Measurements from ENCODE around the gene PPM1J. TPM values are rescaled to one million over a fixed set of nuclear protein-coding genes. Genes with fewer than 3 reads are reported as not detected.
A peak's percentile ranks its signal among the peaks of the same experiment; 100 is the strongest.

The PPM1J gene, protein sequence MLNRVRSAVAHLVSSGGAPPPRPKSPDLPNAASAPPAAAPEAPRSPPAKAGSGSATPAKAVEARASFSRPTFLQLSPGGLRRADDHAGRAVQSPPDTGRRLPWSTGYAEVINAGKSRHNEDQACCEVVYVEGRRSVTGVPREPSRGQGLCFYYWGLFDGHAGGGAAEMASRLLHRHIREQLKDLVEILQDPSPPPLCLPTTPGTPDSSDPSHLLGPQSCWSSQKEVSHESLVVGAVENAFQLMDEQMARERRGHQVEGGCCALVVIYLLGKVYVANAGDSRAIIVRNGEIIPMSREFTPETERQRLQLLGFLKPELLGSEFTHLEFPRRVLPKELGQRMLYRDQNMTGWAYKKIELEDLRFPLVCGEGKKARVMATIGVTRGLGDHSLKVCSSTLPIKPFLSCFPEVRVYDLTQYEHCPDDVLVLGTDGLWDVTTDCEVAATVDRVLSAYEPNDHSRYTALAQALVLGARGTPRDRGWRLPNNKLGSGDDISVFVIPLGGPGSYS
- total RNA-seq = 1 to 10 TPM in 1 of 2 experiments, under 1 TPM in 1; 0.69 to 1.2 TPM

DNA sequence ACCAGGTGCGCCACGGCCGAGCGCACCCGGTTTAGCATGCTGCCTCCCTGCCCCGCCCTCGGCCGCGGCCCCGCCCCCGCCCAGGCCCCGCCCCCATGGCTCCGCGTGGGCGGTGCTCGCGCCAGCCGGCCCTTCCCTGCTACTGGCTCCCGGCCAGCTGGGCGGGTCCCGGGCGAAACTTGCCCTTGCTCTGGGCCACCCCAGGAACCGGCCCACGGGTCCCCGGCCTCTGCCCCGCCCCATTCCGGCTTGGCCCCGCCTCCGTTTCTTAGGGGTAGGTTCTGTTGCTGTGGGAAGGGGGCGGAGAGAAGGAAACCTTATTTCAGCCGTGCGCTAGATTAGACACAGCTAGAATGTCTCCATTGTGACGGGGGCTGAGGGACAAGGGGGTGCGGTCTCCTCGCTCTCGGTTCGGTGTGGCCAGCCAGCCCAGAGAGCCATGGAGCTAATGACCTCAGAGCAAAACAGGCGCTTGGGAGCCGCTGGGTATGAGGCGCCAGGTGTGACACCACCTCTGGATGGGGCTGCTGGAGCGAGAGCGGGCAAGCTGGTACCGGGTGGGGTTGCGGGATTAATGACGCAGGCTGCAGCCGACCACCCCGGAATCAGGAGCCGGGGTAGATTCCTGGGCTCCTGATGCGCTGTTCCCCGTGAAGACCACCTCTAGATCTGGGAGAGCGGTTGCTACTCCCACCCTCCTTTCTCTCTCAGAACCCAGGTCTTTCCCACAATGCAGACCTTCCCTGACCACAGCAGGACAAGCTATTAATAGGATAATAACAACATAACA is at the start of gene PPM1J:
PPM1J (minus strand) TSS at position 69 of the 790 bp plus-strand sequence; CDS start at position 38, 31 bp downstream.
- intact Hi-C loops (cut with micrococcal nuclease) = loop anchor here (1.0 to 10.0 kb wide), 9 partner anchors 10 to 675 kb away; partner anchors contain the start of genes LRIG2, MAGI3 and SLC16A1
- H3K27me3 Mint-ChIP-seq = peaks cover 11% of the 10 kb centered on the region
- peak within 1 kb of the TSS; percentile 78 for H3K4me3 Mint-ChIP-seq
- no peaks in the 10 kb centered on the region for H3K36me3 Mint-ChIP-seq
- CTCF ChIA-PET = interaction anchor here (0.7 to 10.6 kb wide), 42 partner anchors 7 to 1567 kb away, joined by 3 to 354 read pairs (median 4); partner anchors contain the start of genes CAPZA1, LRIG2, MAGI3 and MOV10
- peaks cover 11% of the 10 kb centered on the region for H3K4me1 Mint-ChIP-seq (ENCODE audit: low read depth)
- DNase-seq = peak; percentile 98
- POLR2A ChIA-PET = interaction anchor here (1.0 to 2.7 kb wide), 5 partner anchors 8 to 358 kb away, joined by 3 to 11 read pairs (median 6); partner anchors contain the start of genes LRIG2 and ST7L
- no peaks in the 10 kb centered on the region for H3K9me3 Mint-ChIP-seq
- H3K27ac Mint-ChIP-seq = no peak within 1 kb of the TSS

DNA sequence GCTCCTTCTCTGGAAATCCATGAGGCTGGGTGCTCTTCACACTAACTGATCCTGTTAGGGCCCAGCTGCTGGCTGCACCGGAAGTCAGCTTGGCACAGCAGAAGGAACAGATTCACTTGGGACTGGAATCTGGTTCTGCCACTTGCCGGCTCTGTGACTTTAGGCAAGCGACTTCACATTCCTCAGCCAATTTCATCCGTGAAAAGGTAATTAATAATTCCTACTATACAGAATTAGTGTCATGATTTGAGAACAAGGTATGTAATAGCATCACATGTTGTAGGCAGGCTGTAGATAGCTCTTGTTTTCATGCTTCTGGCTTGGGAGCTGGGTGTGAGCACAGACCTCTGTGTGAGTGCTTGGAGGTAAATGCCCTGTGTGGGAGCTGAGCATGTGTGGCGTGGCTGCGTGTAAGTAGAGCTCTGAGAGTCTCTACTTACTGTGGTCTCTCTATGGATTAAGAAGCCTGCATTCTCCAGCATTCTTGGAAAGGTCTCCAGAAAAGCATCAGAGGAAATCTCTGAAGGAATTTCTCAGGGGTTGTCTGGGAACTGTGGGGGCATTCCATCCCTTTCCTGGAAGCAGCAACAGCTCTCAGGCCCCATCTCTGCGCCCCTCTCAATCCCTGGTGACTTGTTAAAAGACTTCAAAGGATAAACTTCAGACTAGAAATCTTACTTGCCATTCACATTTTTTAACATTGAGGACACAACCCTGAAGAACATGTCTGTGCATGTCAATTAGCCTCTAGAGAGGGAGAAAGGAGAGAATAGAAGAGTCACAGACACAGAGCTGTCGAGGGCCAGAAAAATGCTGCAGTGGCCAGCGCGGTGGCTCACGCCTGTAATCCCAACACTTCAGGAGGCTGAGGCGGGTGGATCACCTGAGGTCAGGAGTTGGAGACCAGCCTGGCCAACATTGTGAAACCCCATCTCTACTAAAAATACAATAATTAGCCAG is 47.7 kb upstream of the PPM1J start:
- Mint-ChIP-seq H3K27ac (no peak overlapping the region), H3K36me3 (no peaks in the 10 kb centered on the region), H3K4me1 (ENCODE audit: low read depth) (no peaks in the 10 kb centered on the region), H3K4me3 (no peak overlapping the region), H3K27me3 (peaks cover 12% of the 10 kb centered on the region), H3K9me3 (peaks cover 3% of the 10 kb centered on the region)
- intact Hi-C loops (cut with micrococcal nuclease) = no loop called here
- CTCF ChIA-PET = interaction anchor here (0.6 to 1.4 kb wide), 4 partner anchors 30 to 46 kb away, joined by 3 to 6 read pairs (median 4); no protein-coding TSS in a partner anchor
- DNase-seq = no peak
- POLR2A ChIA-PET = no interaction called here

DNA sequence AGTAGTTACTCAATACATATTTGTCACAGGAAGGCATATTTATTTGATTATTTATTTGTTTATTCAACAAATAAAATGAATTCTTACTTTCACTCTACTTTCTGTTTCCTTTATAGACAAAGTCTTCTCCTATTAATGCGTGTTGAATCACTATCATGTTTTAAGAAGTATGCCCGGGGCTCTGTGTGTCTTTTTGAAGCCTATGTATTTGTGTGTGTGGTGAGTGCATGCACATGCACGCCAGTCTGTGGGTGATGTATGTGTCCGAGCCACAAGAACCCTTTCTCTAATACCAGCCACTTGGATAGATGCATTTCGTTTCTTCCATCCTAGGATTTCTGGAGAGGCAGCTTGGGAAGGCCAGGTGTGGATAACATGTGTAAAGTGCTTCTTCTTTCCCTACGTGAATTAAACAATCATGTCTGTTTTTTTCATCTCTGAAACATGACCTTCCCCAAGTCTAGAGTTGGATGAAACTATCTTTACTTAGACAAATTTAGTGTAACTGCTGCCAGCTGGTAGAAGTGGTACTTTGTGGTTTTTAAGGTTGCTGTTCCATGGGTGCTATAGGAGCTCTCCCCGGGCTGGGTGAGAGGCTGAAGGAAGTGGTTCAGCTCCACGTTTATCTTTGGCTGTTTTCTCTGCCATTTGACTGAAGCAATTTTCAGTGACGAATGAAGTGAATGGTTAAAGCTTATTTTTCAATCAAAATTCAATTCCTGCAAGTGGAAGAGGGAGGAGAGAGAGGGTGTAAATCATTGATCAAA is 46.8 kb upstream of the PPM1J start:
- DNase-seq = no peak
- POLR2A ChIA-PET = no interaction called here
- Mint-ChIP-seq H3K4me3 (no peak overlapping the region), H3K4me1 (ENCODE audit: low read depth) (no peaks in the 10 kb centered on the region), H3K27ac (no peak overlapping the region), H3K36me3 (no peaks in the 10 kb centered on the region), H3K9me3 (no peaks in the 10 kb centered on the region), H3K27me3 (peaks cover 17% of the 10 kb centered on the region)
- CTCF ChIA-PET = interaction anchor here (0.6 to 1.3 kb wide), 3 partner anchors 29 to 42 kb away, joined by 3 to 6 read pairs (median 4); no protein-coding TSS in a partner anchor
- intact Hi-C loops (cut with micrococcal nuclease) = no loop called here

DNA sequence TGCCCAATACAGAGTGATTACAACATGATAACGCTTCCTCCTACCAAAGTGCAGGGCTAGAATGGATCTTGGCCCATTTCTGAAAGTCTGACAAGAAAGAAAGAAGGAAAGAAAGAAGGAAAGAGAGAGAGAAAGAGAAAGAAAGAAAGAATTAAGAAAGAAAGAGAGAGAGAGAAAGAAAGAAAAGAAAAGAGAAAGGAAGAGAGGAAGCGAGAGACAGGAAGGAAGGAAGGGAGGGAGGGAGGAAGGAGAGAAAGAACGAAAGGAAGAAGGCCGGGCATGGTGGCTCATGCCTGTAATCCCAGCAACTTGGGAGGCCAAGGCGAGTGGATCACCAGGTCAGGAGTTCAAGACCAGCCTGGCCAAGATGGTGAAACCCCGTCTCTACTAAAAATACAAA is 44.1 kb upstream of the PPM1J start:
- peaks cover 8% of the 10 kb centered on the region for H3K9me3 Mint-ChIP-seq
- ChIA-PET CTCF (no interaction called here), POLR2A (no interaction called here)
- H3K27me3 Mint-ChIP-seq = peaks cover 23% of the 10 kb centered on the region
- no peak for DNase-seq
- peaks cover 7% of the 10 kb centered on the region for H3K36me3 Mint-ChIP-seq
- no peak overlapping the region for H3K27ac Mint-ChIP-seq
- H3K4me1 Mint-ChIP-seq (ENCODE audit: low read depth) = no peaks in the 10 kb centered on the region
- H3K4me3 Mint-ChIP-seq = no peak overlapping the region
- intact Hi-C loops (cut with micrococcal nuclease) = no loop called here

DNA sequence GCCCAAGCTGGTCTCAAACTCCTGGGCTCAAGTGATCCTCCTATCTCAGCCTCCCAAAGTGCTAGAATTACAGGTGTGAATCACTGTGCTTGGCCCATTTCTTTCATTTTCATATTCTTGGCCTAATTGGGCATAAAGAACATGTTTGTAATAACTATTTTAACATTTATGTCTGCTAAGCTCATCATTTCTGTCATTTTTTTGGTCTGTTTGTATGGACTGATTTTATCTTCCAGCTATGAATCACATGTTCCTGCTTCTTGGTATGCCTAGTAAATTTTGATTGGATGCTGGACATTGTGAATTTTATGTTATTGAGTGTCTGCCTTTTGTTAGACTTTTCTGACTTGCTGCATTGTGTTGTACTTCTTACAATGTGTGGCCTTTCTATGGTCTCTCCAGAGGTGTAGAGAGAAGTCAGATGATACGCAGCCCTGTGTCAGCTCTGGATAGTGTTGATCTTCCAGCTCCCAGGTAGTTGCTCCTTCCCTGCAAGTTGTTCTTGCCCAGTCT is 39.0 kb upstream of the PPM1J start:
- H3K27me3 Mint-ChIP-seq = peaks cover 27% of the 10 kb centered on the region
- intact Hi-C loops (cut with micrococcal nuclease) = no loop called here
- peaks cover 10% of the 10 kb centered on the region for H3K9me3 Mint-ChIP-seq
- H3K36me3 Mint-ChIP-seq = peaks cover 8% of the 10 kb centered on the region
- POLR2A ChIA-PET = no interaction called here
- CTCF ChIA-PET = interaction anchor here (0.6 to 1.7 kb wide), 3 partner anchors 36 to 50 kb away, joined by 3 to 5 read pairs (median 4); a partner anchor contains a TSS
- no peak for DNase-seq
- H3K4me1 Mint-ChIP-seq (ENCODE audit: low read depth) = no peaks in the 10 kb centered on the region
- no peak overlapping the region for H3K27ac Mint-ChIP-seq
- no peak overlapping the region for H3K4me3 Mint-ChIP-seq

DNA sequence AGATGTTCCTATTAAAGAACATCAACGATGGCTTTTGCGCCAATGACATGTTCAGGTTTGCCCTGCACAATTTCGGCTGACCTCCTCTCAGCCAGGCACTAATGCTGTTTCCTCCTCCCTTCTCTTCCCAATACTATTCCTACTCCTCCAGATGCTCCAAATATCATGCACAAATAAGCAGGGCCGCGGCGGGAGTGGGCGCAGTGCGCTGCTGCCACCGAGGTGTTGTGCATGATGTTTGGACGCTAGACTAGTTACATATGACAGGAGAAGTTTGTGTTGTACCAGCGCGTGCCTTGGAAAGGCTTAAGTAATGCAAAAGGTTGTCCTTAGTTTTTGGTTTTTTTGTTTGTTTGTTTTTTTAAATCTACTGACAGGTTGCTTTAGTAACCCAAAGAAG is 33.3 kb upstream of the PPM1J start:
- peaks cover 27% of the 10 kb centered on the region for H3K27me3 Mint-ChIP-seq
- H3K9me3 Mint-ChIP-seq = no peaks in the 10 kb centered on the region
- intact Hi-C loops (cut with micrococcal nuclease) = no loop called here
- ChIA-PET POLR2A (no interaction called here), CTCF (interaction anchor here (7.9 kb wide), 1 partner anchor 31 kb away, joined by 52 read pairs; the partner anchor contains the start of gene PPM1J)
- H3K4me3 Mint-ChIP-seq = no peak overlapping the region
- H3K27ac Mint-ChIP-seq = no peak overlapping the region
- no peak for DNase-seq
- H3K4me1 Mint-ChIP-seq (ENCODE audit: low read depth) = peaks cover 5% of the 10 kb centered on the region
- H3K36me3 Mint-ChIP-seq = no peaks in the 10 kb centered on the region

DNA sequence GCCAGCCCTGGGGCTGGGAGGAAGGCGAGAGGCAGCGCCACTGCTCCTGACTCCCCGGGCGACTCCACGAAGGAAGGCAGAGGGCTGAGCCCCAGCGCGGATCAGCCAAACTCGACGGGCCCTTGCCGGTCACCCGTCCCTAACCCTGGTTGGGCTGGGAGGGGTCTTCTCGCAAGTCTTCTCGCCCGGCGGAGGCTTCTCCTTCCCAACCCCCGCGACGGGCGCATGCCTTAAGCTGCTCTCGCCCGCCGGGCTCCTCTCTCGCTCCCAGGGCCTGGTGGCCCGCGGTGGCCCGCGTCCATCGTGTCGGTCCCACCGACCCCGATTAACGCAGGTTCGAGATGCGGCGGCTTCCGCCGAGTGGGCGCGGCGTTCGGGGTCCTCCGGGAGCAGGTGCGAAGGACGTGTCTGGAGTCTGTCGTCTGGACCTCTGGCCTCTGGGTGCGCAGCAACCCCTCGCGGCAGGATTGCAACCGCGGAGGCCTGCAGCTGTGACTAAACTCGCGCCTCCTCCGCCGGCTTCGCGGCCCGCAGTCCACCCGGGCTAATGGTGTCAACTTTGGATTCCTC is 29.0 kb upstream of the PPM1J start:
- H3K36me3 Mint-ChIP-seq = no peaks in the 10 kb centered on the region
- intact Hi-C loops (cut with micrococcal nuclease) = no loop called here
- ChIA-PET POLR2A (no interaction called here), CTCF (interaction anchor here (0.6 to 7.9 kb wide), 4 partner anchors 17 to 27 kb away, joined by 3 to 52 read pairs (median 4); partner anchors contain the start of gene PPM1J)
- H3K27ac Mint-ChIP-seq = no peak overlapping the region
- no peaks in the 10 kb centered on the region for H3K9me3 Mint-ChIP-seq
- no peak overlapping the region for H3K4me3 Mint-ChIP-seq
- H3K27me3 Mint-ChIP-seq = peaks cover 54% of the 10 kb centered on the region
- peaks cover 5% of the 10 kb centered on the region for H3K4me1 Mint-ChIP-seq (ENCODE audit: low read depth)
- DNase-seq = peak; percentile 17

DNA sequence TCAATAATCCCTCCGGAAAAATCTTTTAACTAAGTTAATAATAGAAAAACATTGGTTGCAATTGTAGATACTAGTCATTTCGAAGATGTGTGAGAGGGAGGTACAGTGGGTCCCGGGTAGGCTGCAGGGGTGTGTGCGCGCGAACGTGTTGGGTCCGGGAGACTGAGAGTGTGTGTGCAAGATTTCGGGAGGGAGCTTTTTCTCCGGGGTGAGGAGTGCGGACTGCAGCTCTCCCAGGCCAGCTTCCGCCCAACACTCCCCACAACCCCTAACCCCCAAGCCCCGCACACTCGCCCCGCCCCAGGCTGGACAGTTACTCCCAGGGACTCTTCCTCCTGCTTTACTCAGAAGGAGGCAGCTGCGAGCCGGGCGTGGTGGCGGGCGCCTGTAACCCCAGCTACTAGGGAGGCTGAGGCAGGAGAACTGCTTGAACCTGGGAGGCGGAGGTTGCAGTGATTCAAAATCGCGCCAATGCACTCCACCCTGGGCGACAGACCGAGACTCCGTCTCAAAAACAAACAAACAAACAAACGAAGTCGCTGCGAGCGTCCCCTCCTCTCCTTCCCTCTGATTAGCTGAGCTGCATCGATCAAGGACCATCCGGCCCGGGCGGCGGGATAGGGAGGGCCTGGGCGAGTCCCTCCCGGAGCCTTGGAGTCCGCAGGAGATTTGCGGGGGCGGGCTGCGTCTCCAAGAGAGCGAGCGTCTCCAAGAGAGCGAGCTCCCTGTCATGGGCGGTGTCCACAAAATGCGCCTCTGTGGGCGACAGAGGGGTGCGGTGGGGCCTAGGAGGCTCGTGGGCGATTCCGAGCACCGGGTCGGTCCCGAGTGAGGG is 28.3 kb upstream of the PPM1J start:
- H3K36me3 Mint-ChIP-seq = no peaks in the 10 kb centered on the region
- DNase-seq = no peak
- ChIA-PET CTCF (interaction anchor here (0.6 to 7.9 kb wide), 3 partner anchors 17 to 26 kb away, joined by 3 to 52 read pairs (median 4); partner anchors contain the start of gene PPM1J), POLR2A (no interaction called here)
- peak overlapping the region; percentile 3 for H3K4me3 Mint-ChIP-seq
- H3K9me3 Mint-ChIP-seq = no peaks in the 10 kb centered on the region
- no peak overlapping the region for H3K27ac Mint-ChIP-seq
- intact Hi-C loops (cut with micrococcal nuclease) = no loop called here
- H3K4me1 Mint-ChIP-seq (ENCODE audit: low read depth) = peaks cover 5% of the 10 kb centered on the region
- peaks cover 56% of the 10 kb centered on the region for H3K27me3 Mint-ChIP-seq

DNA sequence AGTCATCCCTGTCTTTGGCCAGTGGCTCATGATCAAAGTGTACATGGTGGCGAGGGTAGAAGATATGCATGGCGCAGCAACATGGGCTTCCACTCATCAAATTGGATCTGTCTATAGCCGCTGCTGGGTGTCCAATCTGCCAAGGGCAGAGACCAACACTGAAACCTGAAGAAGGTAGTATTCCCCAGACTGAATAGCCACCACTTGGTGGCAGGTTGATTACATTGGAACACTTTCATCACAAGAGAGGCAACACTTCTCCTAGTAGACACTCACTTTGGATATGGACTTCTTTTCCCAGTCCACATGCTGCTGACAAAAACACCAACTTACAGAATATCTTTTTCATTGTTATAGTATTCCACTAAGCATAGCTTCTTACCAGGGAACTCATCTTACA is 22.4 kb upstream of the PPM1J start:
- Mint-ChIP-seq H3K9me3 (no peaks in the 10 kb centered on the region), H3K27ac (no peak overlapping the region), H3K27me3 (peaks cover 30% of the 10 kb centered on the region), H3K36me3 (no peaks in the 10 kb centered on the region), H3K4me1 (ENCODE audit: low read depth) (peaks cover 16% of the 10 kb centered on the region), H3K4me3 (no peak overlapping the region)
- intact Hi-C loops (cut with micrococcal nuclease) = no loop called here
- ChIA-PET POLR2A (no interaction called here), CTCF (interaction anchor here (2.5 kb wide), 1 partner anchor 22 kb away, joined by 12 read pairs; the partner anchor contains the start of gene PPM1J)
- DNase-seq = no peak
